ENCODE results near the gene EEF1AKMT1.

EEF1AKMT1 gene

GRCh38 chr13:20773194-20774080 lies at the start of gene EEF1AKMT1:
EEF1AKMT1 (minus strand) TSS chr13:20773961; CDS start chr13:20757598, 16,363 bp downstream.
- peak; percentile 90 for DNase-seq

GRCh38 chr13:20823071-20823470 lies 49.3 kb upstream of the EEF1AKMT1 start:
- no peak for DNase-seq

- no peak for DNase-seq
Measured at GRCh38 chr13:20822406-20822805, 48.6 kb upstream of the EEF1AKMT1 start.

GRCh38 chr13:20819715-20820114 lies 46.0 kb upstream of the EEF1AKMT1 start:
- DNase-seq: no peak

GRCh38 chr13:20815464-20815863 lies 41.7 kb upstream of the EEF1AKMT1 start:
- no peak for DNase-seq

GRCh38 chr13:20814224-20814910 lies 40.6 kb upstream of the EEF1AKMT1 start:
- DNase-seq: no peak

- no peak for DNase-seq
Measured at GRCh38 chr13:20812890-20813289, 39.1 kb upstream of the EEF1AKMT1 start.

- no peak for DNase-seq
Measured at GRCh38 chr13:20810808-20811207, 37.0 kb upstream of the EEF1AKMT1 start.

- no peak for DNase-seq
Measured at GRCh38 chr13:20808874-20809273, 35.1 kb upstream of the EEF1AKMT1 start.

GRCh38 chr13:20803180-20803965 lies 29.6 kb upstream of the EEF1AKMT1 start:
- no peak for DNase-seq

GRCh38 chr13:20801707-20802106 lies 27.9 kb upstream of the EEF1AKMT1 start:
- DNase-seq: no peak

GRCh38 chr13:20799726-20800416 lies 26.1 kb upstream of the EEF1AKMT1 start:
- no peak for DNase-seq

- DNase-seq: no peak
Measured at GRCh38 chr13:20798027-20798426, 24.3 kb upstream of the EEF1AKMT1 start.

GRCh38 chr13:20796791-20797508 lies 23.2 kb upstream of the EEF1AKMT1 start:
- DNase-seq: no peak

- DNase-seq: no peak
Measured at GRCh38 chr13:20789665-20790064, 15.9 kb upstream of the EEF1AKMT1 start.

- no peak for DNase-seq
Measured at GRCh38 chr13:20788312-20788711, 14.6 kb upstream of the EEF1AKMT1 start.

- no peak for DNase-seq
Measured at GRCh38 chr13:20787180-20787579, 13.4 kb upstream of the EEF1AKMT1 start.

- DNase-seq: no peak
Measured at GRCh38 chr13:20782116-20782708, 8.5 kb upstream of the EEF1AKMT1 start.

- DNase-seq: no peak
Measured at GRCh38 chr13:20780317-20780716, 6.6 kb upstream of the EEF1AKMT1 start.

GRCh38 chr13:20779405-20779804 lies 5.6 kb upstream of the EEF1AKMT1 start:
- DNase-seq: no peak

GRCh38 chr13:20778311-20778710 lies 4.5 kb upstream of the EEF1AKMT1 start:
- DNase-seq: no peak

- DNase-seq: no peak
Measured at GRCh38 chr13:20776751-20777150, 3.0 kb upstream of the EEF1AKMT1 start.
